SK-N-SH (cell line): ENCODE results near the gene SDF4. TPM values are rescaled to one million over a fixed set of nuclear protein-coding genes. Genes with fewer than 3 reads are reported as not detected.

Experiments
- CTCF ChIA-PET: fragments of 300-600, 350-600 bp; formaldehyde crosslinking; extraction: SDS; loops from one replicate; lab custom pipeline; 2021; lab: Yijun Ruan, JAX
- POLR2A ChIA-PET: fragments of 350-600 bp; sonication (Branson Sonifier 250); formaldehyde crosslinking; extraction: SDS; loops from one replicate; lab custom pipeline; 2020; ENCODE audit warnings: antibody characterized with exemption, inconsistent platforms; lab: Yijun Ruan, JAX
- DNase-seq: peaks from one replicate; pipeline ENCODE4 v3.0.0; 2012
- H2AFZ ChIP-seq: fragments of 200-600 bp; sonication (generic); 2 replicates; pipeline ENCODE4 v1.8.1; 2016; ENCODE audit warnings: antibody characterized with exemption, mild to moderate bottlenecking, low read depth
- H3F3A ChIP-seq: fragments of 200-600 bp; sonication (generic); replicated peaks from 2 replicates; pipeline ENCODE3; 2016; ENCODE audit warnings: antibody characterized with exemption, mild to moderate bottlenecking; ENCODE audit not compliant: insufficient read depth
- H3K27ac ChIP-seq, 2 experiments: fragments of 200-500 bp in 1 of 2; fragments of 200-600 bp in 1 of 2; sonication (Bioruptor generic) in 1 of 2; sonication (generic), shearing (Covaris generic) in 1 of 2; 2 replicates each; pipeline versions ENCODE4 v1.5.1 to v1.6.1; 2014 to 2016; ENCODE audit warnings: low read depth in 2 of 2, inconsistent platforms in 1 of 2, low read length in 1 of 2, mild to moderate bottlenecking in 1 of 2, mixed read lengths in 1 of 2
- H3K27me3 ChIP-seq: fragments of 200-600 bp; sonication (generic), shearing (Covaris generic); 2 replicates; pipeline ENCODE4 v1.6.1; 2016; ENCODE audit warnings: mixed run types; ENCODE audit not compliant: insufficient read depth
- H3K36me3 ChIP-seq, 2 experiments: fragments of 200-500 bp in 1 of 2; fragments of 200-600 bp in 1 of 2; sonication (Bioruptor generic) in 1 of 2; sonication (generic) in 1 of 2; replicated peaks in 1 of 2; 2 replicates each; pipeline versions ENCODE3 to v1.5.1; 2014 to 2016; ENCODE audit warnings: low read length in 1 of 2, mild to moderate bottlenecking in 1 of 2; ENCODE audit not compliant: insufficient read depth in 2 of 2, control insufficient read depth in 1 of 2
- H3K4me1 ChIP-seq, 2 experiments: fragments of 200-500 bp in 1 of 2; fragments of 200-600 bp in 1 of 2; sonication (Bioruptor generic) in 1 of 2; sonication (generic), shearing (Covaris generic) in 1 of 2; 2 replicates each; pipeline versions ENCODE4 v1.5.1 to v1.6.1; 2014 to 2016; ENCODE audit warnings: low read depth in 1 of 2, low read length in 1 of 2, mixed run types in 1 of 2; ENCODE audit not compliant: insufficient read depth in 2 of 2, control insufficient read depth in 1 of 2
- H3K4me2 ChIP-seq: fragments of 200-600 bp; sonication (generic), shearing (Covaris generic); 2 replicates; pipeline ENCODE4 v1.6.1; 2017; ENCODE audit warnings: mixed run types
- H3K4me3 ChIP-seq, 2 experiments: fragments of 200-500 bp in 1 of 2; fragments of 200-600 bp in 1 of 2; sonication (Bioruptor generic) in 1 of 2; sonication (generic), shearing (Covaris generic) in 1 of 2; 2 replicates each; pipeline versions ENCODE4 v1.5.1 to v1.8.1; 2014 to 2016; ENCODE audit warnings: low read depth in 2 of 2, inconsistent platforms in 1 of 2, low read length in 1 of 2, mild to moderate bottlenecking in 1 of 2, mixed read lengths in 1 of 2, moderate library complexity in 1 of 2
- H3K79me2 ChIP-seq: fragments of 200-600 bp; sonication (generic); 2 replicates; pipeline ENCODE4 v1.8.1; 2017; ENCODE audit warnings: mild to moderate bottlenecking; ENCODE audit not compliant: insufficient read depth
- H3K9ac ChIP-seq: fragments of 200-600 bp; sonication (generic); 2 replicates; pipeline ENCODE4 v1.6.1; 2017; ENCODE audit warnings: mixed run types
- H3K9me2 ChIP-seq: fragments of 200-600 bp; sonication (generic); 2 replicates; pipeline ENCODE4 v1.6.1; 2017; ENCODE audit warnings: mixed run types
- H3K9me3 ChIP-seq: fragments of 200-600 bp; sonication (generic); 2 replicates; pipeline ENCODE4 v1.6.1; 2017; ENCODE audit warnings: mixed run types, mild to moderate bottlenecking, moderate library complexity
- H4K20me1 ChIP-seq: fragments of 200-600 bp; sonication (generic); 2 replicates; pipeline ENCODE4 v1.6.1; 2017; ENCODE audit warnings: mild to moderate bottlenecking, mixed run types; ENCODE audit not compliant: insufficient read depth
- ELF1 ChIP-seq: IDR thresholded peaks from 2 replicates; pipeline ENCODE4 v1.4.0; 2012
- EZH2phosphoT487 ChIP-seq: fragments of 200-600 bp; sonication (generic); IDR thresholded peaks from 2 replicates; pipeline ENCODE4 v1.6.1; 2017; ENCODE audit warnings: low read depth, mixed run types, mild to moderate bottlenecking, antibody characterized with exemption, moderate library complexity, borderline replicate concordance
- FOSL2 ChIP-seq: IDR thresholded peaks from 2 replicates; pipeline ENCODE4 v1.4.0; 2012; ENCODE audit warnings: low read depth, mild to moderate bottlenecking, moderate library complexity, borderline replicate concordance
- FOXJ3 ChIP-seq: sonication (generic); formaldehyde crosslinking; IDR thresholded peaks from 2 replicates; pipeline ENCODE4 v1.5.1; 2020; ENCODE audit warnings: mild to moderate bottlenecking, missing genetic modification reagents
- GATA2 ChIP-seq: sonication (generic); formaldehyde crosslinking; IDR thresholded peaks from 2 replicates; pipeline ENCODE4 v1.5.0; 2020; ENCODE audit warnings: mild to moderate bottlenecking, missing genetic modification reagents
- MXI1 ChIP-seq: IDR thresholded peaks from 2 replicates; pipeline ENCODE4 v1.6.1; 2012; ENCODE audit warnings: mild to moderate bottlenecking, low read depth, low read length, improper control_type of control experiment
- NFIC ChIP-seq: IDR thresholded peaks from 2 replicates; pipeline ENCODE4 v1.4.0; 2012; ENCODE audit warnings: borderline replicate concordance
- POLR2AphosphoS5 ChIP-seq: IDR thresholded peaks from 2 replicates; pipeline ENCODE4 v1.6.1; 2012; ENCODE audit warnings: low read depth, low read length
- RCOR1 ChIP-seq: fragments of 150-350 bp; IDR thresholded peaks from 2 replicates; pipeline ENCODE4 v1.6.1; 2017; ENCODE audit warnings: antibody characterized with exemption, low read length
- RFX5 ChIP-seq: IDR thresholded peaks from 2 replicates; pipeline ENCODE4 v1.6.1; 2012; ENCODE audit warnings: mild to moderate bottlenecking, improper control_type of control experiment, low read length
- SIN3A ChIP-seq: IDR thresholded peaks from 2 replicates; pipeline ENCODE4 v1.6.1; 2012; ENCODE audit warnings: low read depth, mild to moderate bottlenecking, low read length, moderate library complexity, borderline replicate concordance
- TEAD4 ChIP-seq: IDR thresholded peaks from 2 replicates; pipeline ENCODE4 v1.4.0; 2012; ENCODE audit warnings: mild to moderate bottlenecking, borderline replicate concordance; ENCODE audit not compliant: insufficient read depth
- YY1 ChIP-seq: IDR thresholded peaks from 2 replicates; pipeline ENCODE4 v1.4.0; 2012; ENCODE audit warnings: low read depth, mild to moderate bottlenecking
- WGBS: methylation state at CpG from one replicate; pipeline ENCODE4 v1.1.6; 2017; ENCODE audit warnings: low lambda C conversion rate; 5-methylcytosine and 5-hydroxymethylcytosine counted together
- polyA plus RNA-seq, 3 experiments: library from polyadenylated mRNA; depleted of rRNA; stranded (reverse); fragments of >200 nt; gene quantifications; 2 replicates each; pipeline ENCODE4 v1.2.3, GENCODE V29; 2012
- TF ChIP-seq, protein P1 (sequence below): IDR thresholded peaks from 2 replicates; pipeline ENCODE4 v1.4.0; 2012; ENCODE audit warnings: low read depth, borderline replicate concordance
- TF ChIP-seq, protein P2 (sequence below): fragments of 150-350 bp; IDR thresholded peaks from 2 replicates; pipeline ENCODE4 v1.6.1; 2016; ENCODE audit warnings: mild to moderate bottlenecking, low read depth, low read length
- TF ChIP-seq, protein P3 (sequence below): IDR thresholded peaks from 2 replicates; pipeline ENCODE4; 2012
- TF ChIP-seq, protein P4 (sequence below): IDR thresholded peaks from 2 replicates; pipeline ENCODE4 v1.6.1; 2012; ENCODE audit warnings: mild to moderate bottlenecking, low read depth, low read length, moderate library complexity
- TF ChIP-seq, protein P5 (sequence below): IDR thresholded peaks from 2 replicates; pipeline ENCODE4 v1.4.0; 2012; ENCODE audit warnings: low read depth, borderline replicate concordance
- TF ChIP-seq, protein P6 (sequence below): fragments of 150-350 bp; IDR thresholded peaks from 2 replicates; pipeline ENCODE4 v1.6.1; 2017; ENCODE audit warnings: antibody characterized with exemption, low read length, low read depth, borderline replicate concordance

Gene SDF4
- polyA plus RNA-seq, 1 of the 3 experiments (the other 2 are of a cell fraction): 265 TPM

DNA sequence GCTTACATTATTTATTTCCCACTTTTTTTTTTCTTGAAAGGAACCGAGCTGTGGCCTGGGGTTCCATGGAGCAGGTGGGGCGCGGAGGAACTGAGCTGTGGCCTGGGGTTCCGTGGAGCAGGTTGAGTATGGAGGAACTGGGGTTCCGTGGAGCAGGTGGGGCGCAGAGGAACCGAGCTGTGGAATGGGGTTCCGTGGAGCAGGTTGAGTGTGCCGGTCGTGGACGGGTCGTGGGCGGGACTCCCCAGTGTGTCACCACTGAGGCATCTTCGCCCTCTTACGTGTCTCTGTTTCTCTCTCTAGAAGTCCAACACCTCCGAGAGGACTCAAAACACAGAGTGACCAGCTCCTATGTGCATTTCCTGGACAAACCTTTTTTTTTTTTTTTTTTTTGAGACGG, 47.2 kb upstream of the SDF4 start:
- Histone ChIP-seq H3K9me2 (no peaks in the 10 kb centered on the region), H3K27me3 (no peaks in the 10 kb centered on the region), H3K4me1 (peaks cover 0 to 17% of the 10 kb centered on the region in 2 experiments; a peak in 1 of 4 replicates), H4K20me1 (no peaks in the 10 kb centered on the region), H2AFZ (no peak overlapping the region), H3K4me2 (no peak overlapping the region), H3K9ac (no peak overlapping the region), H3K36me3 (no peaks in the 10 kb centered on the region), H3K9me3 (no peaks in the 10 kb centered on the region), H3K4me3 (no peak overlapping the region), H3K79me2 (no peaks in the 10 kb centered on the region), H3F3A (no peaks in the 10 kb centered on the region), H3K27ac (no peak overlapping the region)
- 91% methylated on average over 17 of the region's 17 CpGs for WGBS
- CTCF ChIA-PET: interaction anchor here (1.2 kb wide), 1 partner anchor 12 kb away, joined by 7 read pairs; no protein-coding TSS in a partner anchor
- POLR2A ChIA-PET: no interaction called here
- TF ChIP-seq, protein P1, sequence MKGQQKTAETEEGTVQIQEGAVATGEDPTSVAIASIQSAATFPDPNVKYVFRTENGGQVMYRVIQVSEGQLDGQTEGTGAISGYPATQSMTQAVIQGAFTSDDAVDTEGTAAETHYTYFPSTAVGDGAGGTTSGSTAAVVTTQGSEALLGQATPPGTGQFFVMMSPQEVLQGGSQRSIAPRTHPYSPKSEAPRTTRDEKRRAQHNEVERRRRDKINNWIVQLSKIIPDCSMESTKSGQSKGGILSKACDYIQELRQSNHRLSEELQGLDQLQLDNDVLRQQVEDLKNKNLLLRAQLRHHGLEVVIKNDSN: no peak
- TF ChIP-seq SIN3A (no peak), POLR2AphosphoS5 (no peak), ELF1 (no peak), YY1 (no peak), FOXJ3 (no peak), RFX5 (no peak), NFIC (no peak), TEAD4 (no peak), FOSL2 (no peak), EZH2phosphoT487 (no peak), GATA2 (CRISPR knock-in tag) (no peak), MXI1 (no peak), RCOR1 (no peak)
- TF ChIP-seq, protein P2, sequence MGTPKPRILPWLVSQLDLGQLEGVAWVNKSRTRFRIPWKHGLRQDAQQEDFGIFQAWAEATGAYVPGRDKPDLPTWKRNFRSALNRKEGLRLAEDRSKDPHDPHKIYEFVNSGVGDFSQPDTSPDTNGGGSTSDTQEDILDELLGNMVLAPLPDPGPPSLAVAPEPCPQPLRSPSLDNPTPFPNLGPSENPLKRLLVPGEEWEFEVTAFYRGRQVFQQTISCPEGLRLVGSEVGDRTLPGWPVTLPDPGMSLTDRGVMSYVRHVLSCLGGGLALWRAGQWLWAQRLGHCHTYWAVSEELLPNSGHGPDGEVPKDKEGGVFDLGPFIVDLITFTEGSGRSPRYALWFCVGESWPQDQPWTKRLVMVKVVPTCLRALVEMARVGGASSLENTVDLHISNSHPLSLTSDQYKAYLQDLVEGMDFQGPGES: no peak
- TF ChIP-seq, protein P3, sequence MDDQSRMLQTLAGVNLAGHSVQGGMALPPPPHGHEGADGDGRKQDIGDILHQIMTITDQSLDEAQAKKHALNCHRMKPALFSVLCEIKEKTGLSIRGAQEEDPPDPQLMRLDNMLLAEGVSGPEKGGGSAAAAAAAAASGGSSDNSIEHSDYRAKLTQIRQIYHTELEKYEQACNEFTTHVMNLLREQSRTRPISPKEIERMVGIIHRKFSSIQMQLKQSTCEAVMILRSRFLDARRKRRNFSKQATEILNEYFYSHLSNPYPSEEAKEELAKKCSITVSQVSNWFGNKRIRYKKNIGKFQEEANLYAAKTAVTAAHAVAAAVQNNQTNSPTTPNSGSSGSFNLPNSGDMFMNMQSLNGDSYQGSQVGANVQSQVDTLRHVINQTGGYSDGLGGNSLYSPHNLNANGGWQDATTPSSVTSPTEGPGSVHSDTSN: no peak
- TF ChIP-seq, protein P4, sequence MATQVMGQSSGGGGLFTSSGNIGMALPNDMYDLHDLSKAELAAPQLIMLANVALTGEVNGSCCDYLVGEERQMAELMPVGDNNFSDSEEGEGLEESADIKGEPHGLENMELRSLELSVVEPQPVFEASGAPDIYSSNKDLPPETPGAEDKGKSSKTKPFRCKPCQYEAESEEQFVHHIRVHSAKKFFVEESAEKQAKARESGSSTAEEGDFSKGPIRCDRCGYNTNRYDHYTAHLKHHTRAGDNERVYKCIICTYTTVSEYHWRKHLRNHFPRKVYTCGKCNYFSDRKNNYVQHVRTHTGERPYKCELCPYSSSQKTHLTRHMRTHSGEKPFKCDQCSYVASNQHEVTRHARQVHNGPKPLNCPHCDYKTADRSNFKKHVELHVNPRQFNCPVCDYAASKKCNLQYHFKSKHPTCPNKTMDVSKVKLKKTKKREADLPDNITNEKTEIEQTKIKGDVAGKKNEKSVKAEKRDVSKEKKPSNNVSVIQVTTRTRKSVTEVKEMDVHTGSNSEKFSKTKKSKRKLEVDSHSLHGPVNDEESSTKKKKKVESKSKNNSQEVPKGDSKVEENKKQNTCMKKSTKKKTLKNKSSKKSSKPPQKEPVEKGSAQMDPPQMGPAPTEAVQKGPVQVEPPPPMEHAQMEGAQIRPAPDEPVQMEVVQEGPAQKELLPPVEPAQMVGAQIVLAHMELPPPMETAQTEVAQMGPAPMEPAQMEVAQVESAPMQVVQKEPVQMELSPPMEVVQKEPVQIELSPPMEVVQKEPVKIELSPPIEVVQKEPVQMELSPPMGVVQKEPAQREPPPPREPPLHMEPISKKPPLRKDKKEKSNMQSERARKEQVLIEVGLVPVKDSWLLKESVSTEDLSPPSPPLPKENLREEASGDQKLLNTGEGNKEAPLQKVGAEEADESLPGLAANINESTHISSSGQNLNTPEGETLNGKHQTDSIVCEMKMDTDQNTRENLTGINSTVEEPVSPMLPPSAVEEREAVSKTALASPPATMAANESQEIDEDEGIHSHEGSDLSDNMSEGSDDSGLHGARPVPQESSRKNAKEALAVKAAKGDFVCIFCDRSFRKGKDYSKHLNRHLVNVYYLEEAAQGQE: no peak
- TF ChIP-seq, protein P5, sequence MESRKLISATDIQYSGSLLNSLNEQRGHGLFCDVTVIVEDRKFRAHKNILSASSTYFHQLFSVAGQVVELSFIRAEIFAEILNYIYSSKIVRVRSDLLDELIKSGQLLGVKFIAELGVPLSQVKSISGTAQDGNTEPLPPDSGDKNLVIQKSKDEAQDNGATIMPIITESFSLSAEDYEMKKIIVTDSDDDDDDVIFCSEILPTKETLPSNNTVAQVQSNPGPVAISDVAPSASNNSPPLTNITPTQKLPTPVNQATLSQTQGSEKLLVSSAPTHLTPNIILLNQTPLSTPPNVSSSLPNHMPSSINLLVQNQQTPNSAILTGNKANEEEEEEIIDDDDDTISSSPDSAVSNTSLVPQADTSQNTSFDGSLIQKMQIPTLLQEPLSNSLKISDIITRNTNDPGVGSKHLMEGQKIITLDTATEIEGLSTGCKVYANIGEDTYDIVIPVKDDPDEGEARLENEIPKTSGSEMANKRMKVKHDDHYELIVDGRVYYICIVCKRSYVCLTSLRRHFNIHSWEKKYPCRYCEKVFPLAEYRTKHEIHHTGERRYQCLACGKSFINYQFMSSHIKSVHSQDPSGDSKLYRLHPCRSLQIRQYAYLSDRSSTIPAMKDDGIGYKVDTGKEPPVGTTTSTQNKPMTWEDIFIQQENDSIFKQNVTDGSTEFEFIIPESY: no peak
- TF ChIP-seq, protein P6, sequence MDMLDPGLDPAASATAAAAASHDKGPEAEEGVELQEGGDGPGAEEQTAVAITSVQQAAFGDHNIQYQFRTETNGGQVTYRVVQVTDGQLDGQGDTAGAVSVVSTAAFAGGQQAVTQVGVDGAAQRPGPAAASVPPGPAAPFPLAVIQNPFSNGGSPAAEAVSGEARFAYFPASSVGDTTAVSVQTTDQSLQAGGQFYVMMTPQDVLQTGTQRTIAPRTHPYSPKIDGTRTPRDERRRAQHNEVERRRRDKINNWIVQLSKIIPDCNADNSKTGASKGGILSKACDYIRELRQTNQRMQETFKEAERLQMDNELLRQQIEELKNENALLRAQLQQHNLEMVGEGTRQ: no peak
- no peak for DNase-seq
